ENCODE results near the gene CORO6. TPM values are rescaled to one million over a fixed set of nuclear protein-coding genes. Genes with fewer than 3 reads are reported as not detected.

Gene CORO6
- total and polyA plus RNA-seq, 2 experiments from 2014 or later: 3.7 to 6.5 TPM

GRCh38 chr17:29594519-29595090 lies 28.1 kb downstream of the CORO6 start:
- Histone ChIP-seq H3K4me2 (ENCODE audit: unreplicated experiment) (no peak overlapping the region), H3K79me2 (ENCODE audit: insufficient read depth) (no peaks in the 10 kb centered on the region), H3K9me3 (ENCODE audit: low read depth) (no peaks in the 10 kb centered on the region), H3K4me3 (no peak overlapping the region; the same call in 1 of the 2 replicates), H3K4me1 (ENCODE audit: insufficient read depth) (peaks cover 23% of the 10 kb centered on the region), H3K27ac (no peak overlapping the region), H3K27me3 (replicated peaks; ENCODE audit: insufficient read depth) (no peaks in the 10 kb centered on the region), H3K9ac (no peak overlapping the region), H3K36me3 (ENCODE audit: low read depth) (no peaks in the 10 kb centered on the region), H3K9me2 (ENCODE audit: insufficient read depth) (no peaks in the 10 kb centered on the region), H4K20me1 (ENCODE audit: insufficient read depth) (no peaks in the 10 kb centered on the region), H3F3A (ENCODE audit: insufficient read depth) (peaks cover 20% of the 10 kb centered on the region; the same call in 1 of the 2 replicates), H2AFZ (no peak overlapping the region)
- 82 to 85% methylated on average over 11 of the region's 11 CpGs for WGBS, 2 experiments (ENCODE audit: low coverage in 1 of 2, low lambda C conversion rate in 2 of 2, missing lambda C conversion rate in 2 of 2)
- in situ Hi-C loops (cut with MboI): no loop called here
- DNase-seq: no peak
- TF ChIP-seq EZH2 (IDR thresholded peaks at IDR 0.05; ENCODE audit: insufficient read depth, poor library complexity, severe bottlenecking): no peak
- no peak for TF ChIP-seq EZH2phosphoT487 (IDR thresholded peaks at IDR 0.05; ENCODE audit: insufficient read depth, low read depth)

GRCh38 chr17:29593591-29594518 lies 28.9 kb downstream of the CORO6 start:
- H3F3A ChIP-seq (ENCODE audit: insufficient read depth): peaks cover 20% of the 10 kb centered on the region; the same call in 1 of the 2 replicates
- H3K4me3 ChIP-seq: peak overlapping the region; percentile 70
- peak overlapping the region; percentile 25; the same call in 1 of the 2 replicates for H3K9ac ChIP-seq
- TF ChIP-seq EZH2phosphoT487 (IDR thresholded peaks at IDR 0.05; ENCODE audit: insufficient read depth, low read depth): no peak
- no peak for TF ChIP-seq EZH2 (IDR thresholded peaks at IDR 0.05; ENCODE audit: insufficient read depth, poor library complexity, severe bottlenecking)
- no peaks in the 10 kb centered on the region for H3K36me3 ChIP-seq (ENCODE audit: low read depth)
- no peaks in the 10 kb centered on the region for H3K9me2 ChIP-seq (ENCODE audit: insufficient read depth)
- no peaks in the 10 kb centered on the region for H3K9me3 ChIP-seq (ENCODE audit: low read depth)
- H2AFZ ChIP-seq: peak overlapping the region; percentile 74
- no peaks in the 10 kb centered on the region for H3K27me3 ChIP-seq (replicated peaks; ENCODE audit: insufficient read depth)
- in situ Hi-C loops (cut with MboI): no loop called here
- 0 out of 2 replicates have a peak, but pooled peaks cover under 1% of the 10 kb centered on the region for H3K79me2 ChIP-seq (ENCODE audit: insufficient read depth)
- 12 to 14% methylated on average over 42 to 44 of the region's 64 CpGs for WGBS, 2 experiments (ENCODE audit: low coverage in 1 of 2, low lambda C conversion rate in 2 of 2, missing lambda C conversion rate in 2 of 2)
- no peak overlapping the region for H3K27ac ChIP-seq
- peaks cover 23% of the 10 kb centered on the region for H3K4me1 ChIP-seq (ENCODE audit: insufficient read depth)
- H3K4me2 ChIP-seq (ENCODE audit: unreplicated experiment): peak overlapping the region; percentile 75
- peak; percentile 52 for DNase-seq
- no peaks in the 10 kb centered on the region for H4K20me1 ChIP-seq (ENCODE audit: insufficient read depth)

- H2AFZ ChIP-seq: peak within 1 kb of the TSS; percentile 79
- 1 to 3% methylated on average over 33 to 40 of the region's 96 CpGs for WGBS, 2 experiments (ENCODE audit: low coverage in 1 of 2, low lambda C conversion rate in 2 of 2, missing lambda C conversion rate in 2 of 2)
- H3K9me2 ChIP-seq (ENCODE audit: insufficient read depth): no peaks in the 10 kb centered on the region
- no peaks in the 10 kb centered on the region for H4K20me1 ChIP-seq (ENCODE audit: insufficient read depth)
- peak; percentile 59 for DNase-seq
- TF ChIP-seq EZH2 (IDR thresholded peaks at IDR 0.05; ENCODE audit: insufficient read depth, poor library complexity, severe bottlenecking): no peak
- no peak for TF ChIP-seq EZH2phosphoT487 (IDR thresholded peaks at IDR 0.05; ENCODE audit: insufficient read depth, low read depth)
- H3K4me3 ChIP-seq: peak within 1 kb of the TSS; percentile 70
- no peaks in the 10 kb centered on the region for H3K36me3 ChIP-seq (ENCODE audit: low read depth)
- H3K79me2 ChIP-seq (ENCODE audit: insufficient read depth): peaks cover 9% of the 10 kb centered on the region
- peaks cover 24% of the 10 kb centered on the region for H3K4me1 ChIP-seq (ENCODE audit: insufficient read depth)
- no peaks in the 10 kb centered on the region for H3K27me3 ChIP-seq (replicated peaks; ENCODE audit: insufficient read depth)
- H3K9ac ChIP-seq: peak within 1 kb of the TSS; percentile 25; the same call in 1 of the 2 replicates
- H3K27ac ChIP-seq: no peak within 1 kb of the TSS
- peak within 1 kb of the TSS; percentile 76 for H3K4me2 ChIP-seq (ENCODE audit: unreplicated experiment)
- no peaks in the 10 kb centered on the region for H3K9me3 ChIP-seq (ENCODE audit: low read depth)
- H3F3A ChIP-seq (ENCODE audit: insufficient read depth): peaks cover 20% of the 10 kb centered on the region; the same call in 1 of the 2 replicates
- in situ Hi-C loops (cut with MboI): no loop called here
Observed at GRCh38 chr17:29592850-29593551, 29.7 kb downstream of the CORO6 start, which contains the start of gene ANKRD13B. Gene ANKRD13B, plus strand, starts transcription at chr17:29593132. Its CDS starts 490 bp downstream, at chr17:29593622.

Measured in GM23248 (cell line).